Ammon's horn (tissue), 1 donor: ENCODE data around the gene PGBD5.
A peak's percentile ranks its signal among the peaks of the same experiment; 100 is the strongest.
"Not testable (repeated sequence)": the region's sequence is repeated elsewhere in the genome, so short reads cannot be mapped to it uniquely, and the experiment has no call there.

Experiments used
- DNase-seq: peaks from one replicate; pipeline ENCODE4 v3.0.0-alpha.2; 2016; ENCODE audit warnings: low spot score

The PGBD5 gene

GRCh38 chr1:230426246-230427093 lies at the start of gene PGBD5:
PGBD5 (minus strand) TSS chr1:230426332; CDS start chr1:230425928, 404 bp downstream.
- peak; percentile 91 for DNase-seq

- not testable (repeated sequence) for DNase-seq
Measured at GRCh38 chr1:230474924-230475323, 48.8 kb upstream of the PGBD5 start.

GRCh38 chr1:230470750-230471149 lies 44.6 kb upstream of the PGBD5 start:
- DNase-seq: not testable (repeated sequence)

- DNase-seq: no peak
Measured at GRCh38 chr1:230469271-230469670, 43.1 kb upstream of the PGBD5 start.

- peak; percentile 53 for DNase-seq
Measured at GRCh38 chr1:230465691-230466090, 39.6 kb upstream of the PGBD5 start.

- peak; percentile 28 for DNase-seq
Measured at GRCh38 chr1:230464671-230465070, 38.5 kb upstream of the PGBD5 start.

- no peak for DNase-seq
Measured at GRCh38 chr1:230463760-230464159, 37.6 kb upstream of the PGBD5 start.

GRCh38 chr1:230463326-230463725 lies 37.2 kb upstream of the PGBD5 start:
- no peak for DNase-seq

- no peak for DNase-seq
Measured at GRCh38 chr1:230459465-230459864, 33.3 kb upstream of the PGBD5 start.

GRCh38 chr1:230458509-230458908 lies 32.4 kb upstream of the PGBD5 start:
- peak; percentile 28 for DNase-seq

GRCh38 chr1:230456478-230456877 lies 30.3 kb upstream of the PGBD5 start:
- DNase-seq: no peak

GRCh38 chr1:230455291-230455690 lies 29.2 kb upstream of the PGBD5 start:
- DNase-seq: no peak

GRCh38 chr1:230453377-230453776 lies 27.2 kb upstream of the PGBD5 start:
- DNase-seq: no peak

- no peak for DNase-seq
Measured at GRCh38 chr1:230441183-230442029, 15.3 kb upstream of the PGBD5 start.

- no peak for DNase-seq
Measured at GRCh38 chr1:230435108-230435507, 9.0 kb upstream of the PGBD5 start.

- no peak for DNase-seq
Measured at GRCh38 chr1:230431527-230431926, 5.4 kb upstream of the PGBD5 start.

- no peak for DNase-seq
Measured at GRCh38 chr1:230430499-230430898, 4.4 kb upstream of the PGBD5 start.

GRCh38 chr1:230429067-230429735 lies 3.1 kb upstream of the PGBD5 start:
- peak; percentile 62 for DNase-seq

- no peak for DNase-seq
Measured at GRCh38 chr1:230427981-230428380, 1.8 kb upstream of the PGBD5 start.

- DNase-seq: no peak
Measured at GRCh38 chr1:230427094-230427876, 1.2 kb upstream of the PGBD5 start.

GRCh38 chr1:230425252-230426091 lies 660 bp downstream of the PGBD5 start:
- DNase-seq: no peak
